Pons (tissue), 1 donor: ENCODE measurements around the gene NELFCD.

Experiments used
- DNase-seq: peaks from one replicate; pipeline ENCODE4 v3.0.0-alpha.2; 2016; ENCODE audit warnings: low spot score

NELFCD gene

GRCh38 chr20:58994390-58995159 lies 13.5 kb downstream of the NELFCD start:
- DNase-seq = no peak

GRCh38 chr20:58995461-58996225 lies 14.6 kb downstream of the NELFCD start:
- no peak for DNase-seq

- no peak for DNase-seq
Measured at GRCh38 chr20:58996226-58996611, 15.2 kb downstream of the NELFCD start.

GRCh38 chr20:58997141-58997770 lies 16.2 kb downstream of the NELFCD start:
- no peak for DNase-seq

GRCh38 chr20:58998656-58999055 lies 17.6 kb downstream of the NELFCD start:
- DNase-seq = no peak

- DNase-seq = no peak
Measured at GRCh38 chr20:59000326-59000725, 19.3 kb downstream of the NELFCD start.

- DNase-seq = no peak
Measured at GRCh38 chr20:59001068-59001448, 20.0 kb downstream of the NELFCD start.

GRCh38 chr20:59001449-59002171 lies 20.6 kb downstream of the NELFCD start:
- DNase-seq = no peak

- DNase-seq = no peak
Measured at GRCh38 chr20:59002388-59002787, 21.3 kb downstream of the NELFCD start.

- no peak for DNase-seq
Measured at GRCh38 chr20:59002874-59003399, 21.9 kb downstream of the NELFCD start.

GRCh38 chr20:59003836-59004492 lies 22.9 kb downstream of the NELFCD start:
- DNase-seq = no peak

GRCh38 chr20:59004493-59004762 lies 23.4 kb downstream of the NELFCD start:
- DNase-seq = no peak

- peak; percentile 72 for DNase-seq
Measured at GRCh38 chr20:59004763-59005522, 23.9 kb downstream of the NELFCD start.

GRCh38 chr20:59005523-59006166 lies 24.6 kb downstream of the NELFCD start:
- no peak for DNase-seq

GRCh38 chr20:59006167-59006863 lies 25.3 kb downstream of the NELFCD start:
- no peak for DNase-seq

GRCh38 chr20:59006864-59007664 lies 26.0 kb downstream of the NELFCD start, which contains the start of gene CTSZ:
CTSZ (minus strand) TSS chr20:59007254; CDS start chr20:59007128, 126 bp downstream.
- DNase-seq = no peak

GRCh38 chr20:59007665-59008511 lies 26.8 kb downstream of the NELFCD start:
- DNase-seq = peak; percentile 63
